CD4-positive, alpha-beta T cell (primary cell): Measurements from ENCODE around the gene TLR9. TPM values are rescaled to one million over a fixed set of nuclear protein-coding genes. Genes with fewer than 3 reads are reported as not detected.

Source experiments
- ATAC-seq: fragments of 200-7000 bp; cut with Tn5 transposase; one replicate; pipeline ENCODE4 v1.10.0; 2022; ENCODE audit warnings: mild to moderate bottlenecking; ENCODE audit not compliant: poor library complexity
- CTCF ChIA-PET: fragments of 350-600 bp; sonication (Branson Sonifier 250); formaldehyde crosslinking; loops from one replicate; lab custom pipeline; 2021; ENCODE audit warnings: antibody characterized with exemption, inconsistent platforms; lab: Charles Lee
- POLR2A ChIA-PET: fragments of 350-600 bp; sonication (Branson Sonifier 250); formaldehyde crosslinking; loops from one replicate; lab custom pipeline; 2021; ENCODE audit warnings: antibody characterized with exemption, inconsistent platforms; lab: Charles Lee
- DNase-seq, 14 experiments: peaks; one replicate each; pipeline ENCODE4 v3.0.0-alpha.2; 2013 to 2020; ENCODE audit warnings: mixed read lengths in 2 of 14
- H3K27ac ChIP-seq, 2 donors: one replicate each; pipeline versions ENCODE4 v1.5.1 to v1.7.0; 2013; ENCODE audit warnings: low read length in 2 of 2, low read depth in 1 of 2, mild to moderate bottlenecking in 1 of 2
- H3K27me3 ChIP-seq, 2 experiments: 1 replicate in 1 of 2; 2 replicates in 1 of 2; pipeline versions ENCODE4 v1.6.1 to v1.7.0; 2013; ENCODE audit warnings: low read length in 2 of 2, control low read depth in 1 of 2, mild to moderate bottlenecking in 1 of 2, moderate library complexity in 1 of 2; ENCODE audit not compliant: insufficient read depth in 2 of 2, control insufficient read depth in 1 of 2
- H3K36me3 ChIP-seq: one replicate; pipeline ENCODE4 v1.6.1; 2013; ENCODE audit warnings: low read length, control low read depth; ENCODE audit not compliant: insufficient read depth
- H3K4me1 ChIP-seq: one replicate; pipeline ENCODE4 v1.6.1; 2013; ENCODE audit warnings: low read length, control low read depth; ENCODE audit not compliant: insufficient read depth
- H3K4me3 ChIP-seq: one replicate; pipeline ENCODE4 v1.5.1; 2013; ENCODE audit warnings: mild to moderate bottlenecking, low read length, moderate library complexity
- H3K9me3 ChIP-seq, 2 experiments: 1 replicate in 1 of 2; 2 replicates in 1 of 2; pipeline versions ENCODE4 v1.6.1 to v1.7.0; 2013; ENCODE audit warnings: low read length in 2 of 2, mild to moderate bottlenecking in 2 of 2, control low read depth in 1 of 2, moderate library complexity in 1 of 2; ENCODE audit not compliant: control insufficient read depth in 1 of 2, insufficient read depth in 1 of 2
- H3K27ac Mint-ChIP-seq: one replicate; pipeline ENCODE4 v1.8.0; 2020; ENCODE audit warnings: mixed read lengths
- H3K27me3 Mint-ChIP-seq: one replicate; pipeline ENCODE4 v1.8.0; 2021; ENCODE audit warnings: mixed read lengths
- H3K36me3 Mint-ChIP-seq: one replicate; pipeline ENCODE4 v1.8.0; 2021; ENCODE audit warnings: low read depth, mixed read lengths
- H3K4me1 Mint-ChIP-seq: one replicate; pipeline ENCODE4 v1.8.0; 2021; ENCODE audit warnings: low read depth, mixed read lengths
- H3K4me3 Mint-ChIP-seq: one replicate; pipeline ENCODE4 v1.8.0; 2020; ENCODE audit warnings: mild to moderate bottlenecking, mixed read lengths
- H3K9me3 Mint-ChIP-seq: one replicate; pipeline ENCODE4 v1.8.0; 2020; ENCODE audit warnings: mixed read lengths
- intact Hi-C, 2 experiments: fragments of 100-400 bp; cut with DNase I in 1 of 2; cut with micrococcal nuclease in 1 of 2; formaldehyde crosslinking; loops; one replicate each; pipeline versions ENCODE4 v1.15.1 to v1.9.0; 2023 to 2025; cut with DNase I, micrococcal nuclease
- total RNA-seq, 174 experiments: library from RNA in 2 of 174; stranded (reverse) in 2 of 174; gene quantifications; one replicate each; pipeline ENCODE4 v1.2.3 and lab custom pipeline; 2021 to 2026
- TF ChIP-seq, protein P1 (sequence below): fragments of 200-600 bp; IDR thresholded peaks from one replicate; pipeline ENCODE4 v1.8.0; 2022; ENCODE audit warnings: antibody characterized with exemption, mild to moderate bottlenecking

TLR9 gene
- total RNA-seq, 2 experiments from 2014 or later, result 0.08 to 0.17 TPM

DNA sequence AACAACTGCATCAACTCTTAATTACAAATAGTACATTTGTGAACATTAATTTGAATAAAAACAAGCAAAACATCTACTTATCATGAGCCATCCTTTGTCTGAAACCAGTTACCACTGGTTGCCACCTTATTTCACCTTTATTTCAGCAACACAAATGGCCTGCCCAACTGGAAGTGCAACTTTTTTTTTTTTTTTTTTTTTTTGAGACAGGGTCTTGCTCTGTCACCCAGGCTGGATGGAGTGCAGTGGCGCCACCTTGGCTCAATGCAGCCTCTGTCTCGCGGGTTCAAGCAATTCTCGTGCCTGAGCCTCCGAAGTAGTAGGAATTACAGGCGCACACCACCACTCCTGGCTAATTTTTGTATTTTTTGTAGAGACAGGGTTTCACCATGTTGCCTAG lies 39.9 kb upstream of the TLR9 start:
- Mint-ChIP-seq H3K27me3 (no peaks in the 10 kb centered on the region), H3K4me3 (no peak overlapping the region), H3K4me1 (peaks cover 95% of the 10 kb centered on the region), H3K27ac (peak overlapping the region; percentile 92), H3K9me3 (no peaks in the 10 kb centered on the region), H3K36me3 (peaks cover 99% of the 10 kb centered on the region)
- Histone ChIP-seq H3K4me1 (peaks cover 67% of the 10 kb centered on the region), H3K9me3 (no peaks in the 10 kb centered on the region), H3K27ac (no peak overlapping the region), H3K27me3 (no peaks in the 10 kb centered on the region), H3K4me3 (no peak overlapping the region), H3K36me3 (peaks cover 96% of the 10 kb centered on the region)
- ChIA-PET CTCF (interaction anchor here (2.5 kb wide), 1 partner anchor 11 kb away, joined by 12 read pairs; no protein-coding TSS in a partner anchor), POLR2A (interaction anchor here (3.2 to 3.4 kb wide), 2 partner anchors 12 kb away, joined by 24 to 33 read pairs; partner anchors contain the start of gene WDR82)
- DNase-seq, result no peak
- ATAC-seq, result no peak
- TF ChIP-seq, protein P1, sequence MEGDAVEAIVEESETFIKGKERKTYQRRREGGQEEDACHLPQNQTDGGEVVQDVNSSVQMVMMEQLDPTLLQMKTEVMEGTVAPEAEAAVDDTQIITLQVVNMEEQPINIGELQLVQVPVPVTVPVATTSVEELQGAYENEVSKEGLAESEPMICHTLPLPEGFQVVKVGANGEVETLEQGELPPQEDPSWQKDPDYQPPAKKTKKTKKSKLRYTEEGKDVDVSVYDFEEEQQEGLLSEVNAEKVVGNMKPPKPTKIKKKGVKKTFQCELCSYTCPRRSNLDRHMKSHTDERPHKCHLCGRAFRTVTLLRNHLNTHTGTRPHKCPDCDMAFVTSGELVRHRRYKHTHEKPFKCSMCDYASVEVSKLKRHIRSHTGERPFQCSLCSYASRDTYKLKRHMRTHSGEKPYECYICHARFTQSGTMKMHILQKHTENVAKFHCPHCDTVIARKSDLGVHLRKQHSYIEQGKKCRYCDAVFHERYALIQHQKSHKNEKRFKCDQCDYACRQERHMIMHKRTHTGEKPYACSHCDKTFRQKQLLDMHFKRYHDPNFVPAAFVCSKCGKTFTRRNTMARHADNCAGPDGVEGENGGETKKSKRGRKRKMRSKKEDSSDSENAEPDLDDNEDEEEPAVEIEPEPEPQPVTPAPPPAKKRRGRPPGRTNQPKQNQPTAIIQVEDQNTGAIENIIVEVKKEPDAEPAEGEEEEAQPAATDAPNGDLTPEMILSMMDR, result no peak
- intact Hi-C loops, result no loop called here

DNA sequence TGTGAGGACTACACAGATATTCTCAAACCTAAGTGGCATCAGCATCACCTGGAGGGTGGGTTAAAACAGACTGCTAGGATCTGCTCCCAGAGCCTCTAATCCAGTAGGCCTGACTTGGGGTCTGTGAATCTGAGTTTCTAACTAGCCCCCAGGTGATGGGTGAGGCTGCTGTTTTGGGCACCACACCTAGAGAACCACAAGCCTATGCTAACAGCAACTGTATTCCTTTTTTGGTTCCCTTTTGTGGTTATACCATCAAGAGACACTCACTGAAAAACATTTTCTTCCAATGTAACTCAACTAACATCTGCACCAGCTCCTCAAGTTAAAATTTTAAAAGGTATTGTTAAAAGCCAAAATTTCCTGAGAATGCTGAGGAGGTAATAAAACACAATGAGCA lies 37.0 kb upstream of the TLR9 start:
- H3K9me3 ChIP-seq, result no peaks in the 10 kb centered on the region
- H3K36me3 ChIP-seq, result peaks cover 98% of the 10 kb centered on the region
- Mint-ChIP-seq H3K4me3 (peak overlapping the region; percentile 57), H3K4me1 (peaks cover 96% of the 10 kb centered on the region), H3K27me3 (no peaks in the 10 kb centered on the region), H3K27ac (peak overlapping the region; percentile 92), H3K36me3 (peaks cover 99% of the 10 kb centered on the region), H3K9me3 (no peaks in the 10 kb centered on the region)
- H3K4me3 ChIP-seq, result peak overlapping the region; percentile 21
- no peak for DNase-seq
- ChIA-PET POLR2A (interaction anchor here (0.6 to 3.4 kb wide), 13 partner anchors 9 to 25 kb away, joined by 3 to 33 read pairs (median 4); partner anchors contain the start of genes GLYCTK, PPM1M, TWF2 and WDR82), CTCF (interaction anchor here (1.0 to 1.2 kb wide), 3 partner anchors 9 to 19 kb away, joined by 3 to 4 read pairs (median 4); no protein-coding TSS in a partner anchor)
- TF ChIP-seq, protein P1, result no peak
- no peaks in the 10 kb centered on the region for H3K27me3 ChIP-seq
- intact Hi-C loops, result loop anchor here in 1 of 2 experiments (1.0 kb wide), 2 partner anchors 9 kb away; no protein-coding TSS in a partner anchor
- peak overlapping the region; percentile 18 to 58 for H3K27ac ChIP-seq
- ATAC-seq, result peak; percentile 68
- peaks cover 59% of the 10 kb centered on the region for H3K4me1 ChIP-seq

DNA sequence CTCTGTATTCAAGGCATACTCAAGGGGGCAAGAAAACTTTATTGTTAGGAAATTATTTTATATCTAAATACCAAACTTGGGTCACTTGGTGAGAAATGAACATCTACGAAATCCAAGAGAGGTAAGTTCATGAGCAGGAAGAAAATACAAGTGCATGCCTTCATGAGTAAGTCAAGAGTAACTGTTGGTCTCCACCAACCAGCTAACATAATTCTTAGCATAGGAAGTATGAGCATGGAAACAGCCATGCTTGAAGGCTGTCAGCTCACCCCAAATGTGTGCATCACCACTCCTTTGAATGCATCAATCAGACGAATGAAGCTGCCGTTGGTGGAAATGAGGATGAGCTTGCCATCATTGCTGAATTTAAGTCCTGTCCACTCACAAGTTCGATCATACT lies 34.0 kb upstream of the TLR9 start:
- Histone ChIP-seq H3K27me3 (no peaks in the 10 kb centered on the region), H3K4me3 (no peak overlapping the region), H3K27ac (peak overlapping the region in 1 of 2 donors; percentile 2), H3K36me3 (peaks cover 97% of the 10 kb centered on the region), H3K4me1 (peaks cover 78% of the 10 kb centered on the region), H3K9me3 (no peaks in the 10 kb centered on the region)
- Mint-ChIP-seq H3K4me1 (peaks cover 98% of the 10 kb centered on the region), H3K36me3 (peaks cover 100% of the 10 kb centered on the region), H3K4me3 (no peak overlapping the region), H3K27me3 (no peaks in the 10 kb centered on the region), H3K27ac (peak overlapping the region; percentile 95), H3K9me3 (no peaks in the 10 kb centered on the region)
- ChIA-PET POLR2A (interaction anchor here (10.7 to 19.7 kb wide), 3 partner anchors 11 to 20 kb away, joined by 131 to 538 read pairs (median 293); partner anchors contain the start of genes PPM1M, TWF2 and WDR82), CTCF (interaction anchor here (1.2 to 4.1 kb wide), 3 partner anchors 11 to 19 kb away, joined by 4 to 18 read pairs (median 7); partner anchors contain the start of gene WDR82)
- DNase-seq (no peak), ATAC-seq (no peak)
- TF ChIP-seq, protein P1, result no peak
- intact Hi-C loops, result no loop called here
